SIG-M5 (cell line): ENCODE measurements around the gene RASSF8.

Source experiments
- DNase-seq: peaks from one replicate; lab custom pipeline; 2025; lab: John Stamatoyannopoulos, UW

The RASSF8 gene

GRCh38 chr12:26125400-26126339 lies 167.2 kb downstream of the RASSF8 start:
- DNase-seq = no peak

GRCh38 chr12:26126340-26127284 lies 168.1 kb downstream of the RASSF8 start:
- no peak for DNase-seq

GRCh38 chr12:26127404-26127803 lies 168.9 kb downstream of the RASSF8 start:
- no peak for DNase-seq

DNA sequence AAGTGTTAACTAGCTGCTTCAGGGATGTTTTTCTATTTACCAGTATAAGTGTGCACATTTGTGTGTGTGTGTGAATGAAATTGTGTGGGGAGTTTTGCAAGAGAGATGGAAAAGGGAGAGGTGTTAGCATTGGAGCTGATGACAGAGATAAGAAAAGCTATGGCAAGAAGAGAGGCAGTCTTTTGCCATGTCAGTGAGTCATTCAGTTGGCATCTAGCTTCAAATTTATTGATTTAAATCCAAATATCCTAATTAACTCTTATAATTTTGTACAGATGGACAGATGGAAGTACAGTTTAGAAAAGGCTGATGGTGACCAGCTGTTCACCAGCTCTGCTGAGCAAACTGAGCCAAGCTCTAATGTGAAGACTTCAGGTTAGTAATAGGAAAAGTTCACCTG lies 169.7 kb downstream of the RASSF8 start:
- no peak for DNase-seq
